Vagina (tissue), 2 donors: ENCODE measurements around the gene DLEC1.

ENCODE experiments used
- CTCF ChIP-seq, 3 experiments: fragments of 450-650 bp in 2 of 3; fragments of 200-600 bp in 1 of 3; sonication (generic) in 1 of 3; IDR thresholded peaks; one replicate each; pipeline ENCODE4 v1.5.1; 2017 to 2019; ENCODE audit warnings: antibody characterized with exemption in 3 of 3, mild to moderate bottlenecking in 2 of 3, moderate library complexity in 2 of 3
- POLR2A ChIP-seq, 2 donors: fragments of 450-650 bp; IDR thresholded peaks; one replicate each; pipeline ENCODE4 v1.6.1; 2017; ENCODE audit warnings: antibody characterized with exemption in 2 of 2, mild to moderate bottlenecking in 2 of 2, moderate library complexity in 2 of 2
- POLR2AphosphoS5 ChIP-seq, 2 donors: sonication (generic); formaldehyde crosslinking; IDR thresholded peaks; one replicate each; pipeline ENCODE4 v1.9.0; 2017; ENCODE audit warnings: antibody characterized with exemption in 2 of 2, mild to moderate bottlenecking in 2 of 2, low read depth in 1 of 2; ENCODE audit not compliant: insufficient read depth in 1 of 2

- TF ChIP-seq CTCF (IDR thresholded peaks at IDR 0.05) (no peak), POLR2AphosphoS5 (IDR thresholded peaks at IDR 0.05; ENCODE audit: insufficient read depth in 1 of 2, low read depth in 1 of 2) (no peak), POLR2A (IDR thresholded peaks at IDR 0.05) (no peak)
These were observed 1.4 kb downstream of the DLEC1 start for GRCh38 chr3:38040401-38040800.
